ENCODE data around the gene DGKI. TPM values are rescaled to one million over a fixed set of nuclear protein-coding genes. Genes with fewer than 3 reads are reported as not detected.

The DGKI gene
- total and polyA plus RNA-seq, 2 donors = 0.14 to 0.33 TPM

GRCh38 chr7:137862358-137862757 lies 15.6 kb upstream of the DGKI start:
- no peaks in the 10 kb centered on the region for H3K4me1 ChIP-seq (ENCODE audit: control insufficient read depth in 2 of 2, insufficient read depth in 2 of 2, low read length in 2 of 2)
- H3K27me3 ChIP-seq (ENCODE audit: control insufficient read depth in 2 of 2, insufficient read depth in 1 of 2, low read length in 1 of 2) = no peaks in the 10 kb centered on the region
- H3K36me3 ChIP-seq (ENCODE audit: control insufficient read depth in 2 of 2, insufficient read depth in 2 of 2, low read length in 1 of 2) = no peaks in the 10 kb centered on the region
- no peaks in the 10 kb centered on the region for H3K9me3 ChIP-seq (ENCODE audit: control insufficient read depth in 2 of 2, insufficient read depth in 1 of 2, low read length in 1 of 2)
- H3K4me3 ChIP-seq (ENCODE audit: low read length in 2 of 2) = no peak overlapping the region
- DNase-seq (ENCODE audit: low read depth in 6 of 9, low spot score in 9 of 9) = no peak
- WGBS = 28% methylated on average over 4 of the region's 4 CpGs
- no peak overlapping the region for H3K27ac ChIP-seq (ENCODE audit: low read depth in 1 of 2, low read length in 1 of 2)

DNA sequence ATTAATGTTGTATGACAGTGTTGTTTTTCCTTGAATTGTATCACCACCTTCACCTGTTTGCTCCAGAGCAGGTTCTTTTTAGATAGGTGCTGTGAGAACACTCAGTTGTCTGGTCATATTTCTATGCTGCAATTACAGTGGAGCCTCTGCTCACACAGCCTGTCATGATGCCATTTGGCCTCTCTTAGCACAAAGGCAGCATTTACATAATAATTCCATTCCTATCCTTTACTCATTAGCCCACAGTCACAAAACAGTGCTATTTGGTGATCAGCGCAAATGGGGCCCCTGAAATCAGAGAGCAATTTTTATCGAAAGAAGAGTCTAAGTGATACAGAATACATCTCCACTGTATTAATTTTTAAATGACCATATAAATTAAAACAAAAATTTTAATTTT lies 13.8 kb upstream of the DGKI start:
- no peaks in the 10 kb centered on the region for H3K36me3 ChIP-seq (ENCODE audit: control insufficient read depth in 2 of 2, insufficient read depth in 2 of 2, low read length in 1 of 2)
- no peak overlapping the region for H3K4me3 ChIP-seq (ENCODE audit: low read length in 2 of 2)
- DNase-seq (ENCODE audit: low read depth in 6 of 9, low spot score in 9 of 9) = no peak
- over 99% methylated on average over 2 of the region's 2 CpGs for WGBS
- H3K27ac ChIP-seq (ENCODE audit: low read depth in 1 of 2, low read length in 1 of 2) = no peak overlapping the region
- no peaks in the 10 kb centered on the region for H3K9me3 ChIP-seq (ENCODE audit: control insufficient read depth in 2 of 2, insufficient read depth in 1 of 2, low read length in 1 of 2)
- H3K27me3 ChIP-seq (ENCODE audit: control insufficient read depth in 2 of 2, insufficient read depth in 1 of 2, low read length in 1 of 2) = no peaks in the 10 kb centered on the region
- H3K4me1 ChIP-seq (ENCODE audit: control insufficient read depth in 2 of 2, insufficient read depth in 2 of 2, low read length in 2 of 2) = no peaks in the 10 kb centered on the region

GRCh38 chr7:137853053-137853452 lies 6.3 kb upstream of the DGKI start:
- 98% methylated on average over 1 of the region's 1 CpG for WGBS
- DNase-seq (ENCODE audit: low read depth in 6 of 9, low spot score in 9 of 9) = no peak
- H3K4me1 ChIP-seq (ENCODE audit: control insufficient read depth in 2 of 2, insufficient read depth in 2 of 2, low read length in 2 of 2) = no peaks in the 10 kb centered on the region
- no peaks in the 10 kb centered on the region for H3K9me3 ChIP-seq (ENCODE audit: control insufficient read depth in 2 of 2, insufficient read depth in 1 of 2, low read length in 1 of 2)
- H3K4me3 ChIP-seq (ENCODE audit: low read length in 2 of 2) = no peak overlapping the region
- H3K27me3 ChIP-seq (ENCODE audit: control insufficient read depth in 2 of 2, insufficient read depth in 1 of 2, low read length in 1 of 2) = peaks cover 2 to 15% of the 10 kb centered on the region in 2 donors
- no peak overlapping the region for H3K27ac ChIP-seq (ENCODE audit: low read depth in 1 of 2, low read length in 1 of 2)
- H3K36me3 ChIP-seq (ENCODE audit: control insufficient read depth in 2 of 2, insufficient read depth in 2 of 2, low read length in 1 of 2) = no peaks in the 10 kb centered on the region

GRCh38 chr7:137852108-137852507 lies 5.3 kb upstream of the DGKI start:
- H3K27ac ChIP-seq (ENCODE audit: low read depth in 1 of 2, low read length in 1 of 2) = no peak overlapping the region
- peaks cover 0 to 1% of the 10 kb centered on the region in 2 donors for H3K9me3 ChIP-seq (ENCODE audit: control insufficient read depth in 2 of 2, insufficient read depth in 1 of 2, low read length in 1 of 2)
- H3K4me3 ChIP-seq (ENCODE audit: low read length in 2 of 2) = no peak overlapping the region
- H3K4me1 ChIP-seq (ENCODE audit: control insufficient read depth in 2 of 2, insufficient read depth in 2 of 2, low read length in 2 of 2) = peaks cover 0 to 3% of the 10 kb centered on the region in 2 donors
- peaks cover 12 to 25% of the 10 kb centered on the region in 2 donors for H3K27me3 ChIP-seq (ENCODE audit: control insufficient read depth in 2 of 2, insufficient read depth in 1 of 2, low read length in 1 of 2)
- H3K36me3 ChIP-seq (ENCODE audit: control insufficient read depth in 2 of 2, insufficient read depth in 2 of 2, low read length in 1 of 2) = no peaks in the 10 kb centered on the region
- no peak for DNase-seq (ENCODE audit: low read depth in 6 of 9, low spot score in 9 of 9)

GRCh38 chr7:137850972-137851945 lies 4.5 kb upstream of the DGKI start:
- no peak for DNase-seq (ENCODE audit: low read depth in 6 of 9, low spot score in 9 of 9)
- peaks cover 20 to 32% of the 10 kb centered on the region in 2 donors for H3K27me3 ChIP-seq (ENCODE audit: control insufficient read depth in 2 of 2, insufficient read depth in 1 of 2, low read length in 1 of 2)
- no peaks in the 10 kb centered on the region for H3K36me3 ChIP-seq (ENCODE audit: control insufficient read depth in 2 of 2, insufficient read depth in 2 of 2, low read length in 1 of 2)
- H3K4me1 ChIP-seq (ENCODE audit: control insufficient read depth in 2 of 2, insufficient read depth in 2 of 2, low read length in 2 of 2) = peaks cover 2 to 4% of the 10 kb centered on the region in 2 donors
- 89% methylated on average over 6 of the region's 6 CpGs for WGBS
- peaks cover 0 to 1% of the 10 kb centered on the region in 2 donors for H3K9me3 ChIP-seq (ENCODE audit: control insufficient read depth in 2 of 2, insufficient read depth in 1 of 2, low read length in 1 of 2)
- no peak overlapping the region for H3K4me3 ChIP-seq (ENCODE audit: low read length in 2 of 2)
- H3K27ac ChIP-seq (ENCODE audit: low read depth in 1 of 2, low read length in 1 of 2) = no peak overlapping the region

DNA sequence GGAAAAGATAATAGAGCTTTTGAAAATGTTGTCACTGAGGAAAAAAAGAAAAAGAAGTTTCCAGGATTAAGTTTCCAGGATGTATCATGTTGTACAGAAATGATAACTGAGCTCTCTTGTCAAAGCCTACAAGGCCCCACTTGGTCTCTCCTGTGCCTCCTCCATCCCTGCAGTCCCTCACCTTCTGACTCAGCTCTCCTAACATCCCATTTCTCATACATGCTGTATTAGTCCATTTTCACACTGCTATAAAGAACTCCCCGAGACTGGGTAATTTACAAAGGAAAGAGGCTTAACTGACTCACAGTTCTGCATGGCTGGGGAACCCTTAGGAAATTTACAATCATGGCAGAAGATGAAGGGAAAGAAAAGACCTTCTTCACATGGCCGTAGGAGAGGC lies 3.8 kb upstream of the DGKI start:
- 88% methylated on average over 2 of the region's 2 CpGs for WGBS
- Histone ChIP-seq H3K4me3 (ENCODE audit: low read length in 2 of 2) (no peak overlapping the region), H3K4me1 (ENCODE audit: control insufficient read depth in 2 of 2, insufficient read depth in 2 of 2, low read length in 2 of 2) (peaks cover 2 to 6% of the 10 kb centered on the region in 2 donors), H3K27me3 (ENCODE audit: control insufficient read depth in 2 of 2, insufficient read depth in 1 of 2, low read length in 1 of 2) (peaks cover 23 to 38% of the 10 kb centered on the region in 2 donors), H3K9me3 (ENCODE audit: control insufficient read depth in 2 of 2, insufficient read depth in 1 of 2, low read length in 1 of 2) (peaks cover 0 to 1% of the 10 kb centered on the region in 2 donors), H3K27ac (ENCODE audit: low read depth in 1 of 2, low read length in 1 of 2) (no peak overlapping the region), H3K36me3 (ENCODE audit: control insufficient read depth in 2 of 2, insufficient read depth in 2 of 2, low read length in 1 of 2) (no peaks in the 10 kb centered on the region)
- DNase-seq (ENCODE audit: low read depth in 6 of 9, low spot score in 9 of 9) = no peak

GRCh38 chr7:137848095-137848494 lies 1.3 kb upstream of the DGKI start:
- peaks cover 2 to 6% of the 10 kb centered on the region in 2 donors for H3K4me1 ChIP-seq (ENCODE audit: control insufficient read depth in 2 of 2, insufficient read depth in 2 of 2, low read length in 2 of 2)
- H3K9me3 ChIP-seq (ENCODE audit: control insufficient read depth in 2 of 2, insufficient read depth in 1 of 2, low read length in 1 of 2) = peaks cover 0 to 1% of the 10 kb centered on the region in 2 donors
- H3K36me3 ChIP-seq (ENCODE audit: control insufficient read depth in 2 of 2, insufficient read depth in 2 of 2, low read length in 1 of 2) = no peaks in the 10 kb centered on the region
- no peak overlapping the region for H3K27ac ChIP-seq (ENCODE audit: low read depth in 1 of 2, low read length in 1 of 2)
- no peak overlapping the region for H3K4me3 ChIP-seq (ENCODE audit: low read length in 2 of 2)
- WGBS = 77% methylated on average over 8 of the region's 8 CpGs
- DNase-seq (ENCODE audit: low read depth in 6 of 9, low spot score in 9 of 9) = no peak
- peaks cover 38 to 58% of the 10 kb centered on the region in 2 donors for H3K27me3 ChIP-seq (ENCODE audit: control insufficient read depth in 2 of 2, insufficient read depth in 1 of 2, low read length in 1 of 2)

GRCh38 chr7:137847568-137848050 lies 835 bp upstream of the DGKI start:
- Histone ChIP-seq H3K36me3 (ENCODE audit: control insufficient read depth in 2 of 2, insufficient read depth in 2 of 2, low read length in 1 of 2) (no peaks in the 10 kb centered on the region), H3K27me3 (ENCODE audit: control insufficient read depth in 2 of 2, insufficient read depth in 1 of 2, low read length in 1 of 2) (peaks cover 38 to 58% of the 10 kb centered on the region in 2 donors), H3K4me1 (ENCODE audit: control insufficient read depth in 2 of 2, insufficient read depth in 2 of 2, low read length in 2 of 2) (peaks cover 2 to 6% of the 10 kb centered on the region in 2 donors), H3K4me3 (ENCODE audit: low read length in 2 of 2) (no peak overlapping the region), H3K27ac (ENCODE audit: low read depth in 1 of 2, low read length in 1 of 2) (no peak overlapping the region), H3K9me3 (ENCODE audit: control insufficient read depth in 2 of 2, insufficient read depth in 1 of 2, low read length in 1 of 2) (peaks cover 0 to 1% of the 10 kb centered on the region in 2 donors)
- peak in 1 of 9 donors; percentile 8 for DNase-seq (ENCODE audit: low read depth in 6 of 9, low spot score in 9 of 9)
- 25% methylated on average over 18 of the region's 18 CpGs for WGBS

DNA sequence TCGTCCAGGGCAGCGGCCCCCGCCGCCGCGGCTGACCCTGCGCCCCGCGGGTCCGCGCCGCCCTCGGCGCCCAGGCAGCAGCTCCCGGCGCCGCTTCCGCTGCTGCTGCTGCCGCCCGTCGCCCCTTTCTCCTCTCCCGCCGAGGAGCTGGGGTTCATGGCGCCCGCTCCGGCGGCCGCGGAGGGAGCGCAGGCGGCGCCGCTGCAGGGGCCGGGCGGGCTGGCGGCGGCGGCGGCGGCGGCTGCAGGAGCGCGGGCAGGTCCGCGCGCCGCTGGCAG lies 286 bp downstream of the DGKI start:
- Histone ChIP-seq H3K4me1 (ENCODE audit: control insufficient read depth in 2 of 2, insufficient read depth in 2 of 2, low read length in 2 of 2) (peaks cover 2 to 6% of the 10 kb centered on the region in 2 donors), H3K9me3 (ENCODE audit: control insufficient read depth in 2 of 2, insufficient read depth in 1 of 2, low read length in 1 of 2) (peaks cover 0 to 1% of the 10 kb centered on the region in 2 donors), H3K27me3 (ENCODE audit: control insufficient read depth in 2 of 2, insufficient read depth in 1 of 2, low read length in 1 of 2) (peaks cover 38 to 58% of the 10 kb centered on the region in 2 donors), H3K36me3 (ENCODE audit: control insufficient read depth in 2 of 2, insufficient read depth in 2 of 2, low read length in 1 of 2) (no peaks in the 10 kb centered on the region), H3K4me3 (ENCODE audit: low read length in 2 of 2) (peak overlapping the region in 1 of 2 donors; percentile 29), H3K27ac (ENCODE audit: low read depth in 1 of 2, low read length in 1 of 2) (no peak overlapping the region)
- 2% methylated on average over 47 of the region's 47 CpGs for WGBS
- DNase-seq (ENCODE audit: low read depth in 6 of 9, low spot score in 9 of 9) = peak in 1 of 9 donors; percentile 3
